HepG2 (cell line): Measurements from ENCODE around the gene LRP10. TPM values are rescaled to one million over a fixed set of nuclear protein-coding genes. Genes with fewer than 3 reads are reported as not detected.
A peak's percentile ranks its signal among the peaks of the same experiment; 100 is the strongest.

Source experiments
- BRF2 ChIP-seq: sonication (generic); formaldehyde crosslinking; IDR thresholded peaks from 2 replicates; pipeline ENCODE4 v1.8.1; 2022; ENCODE audit warnings: mild to moderate bottlenecking, missing genetic modification reagents
- ESRRA ChIP-seq: sonication (generic); formaldehyde crosslinking; IDR thresholded peaks from 2 replicates; pipeline ENCODE4 v1.5.1; 2020; ENCODE audit warnings: mild to moderate bottlenecking, low read depth, missing genetic modification reagents
- KDM4B ChIP-seq: sonication (generic); formaldehyde crosslinking; IDR thresholded peaks from 2 replicates; pipeline ENCODE4 v1.4.0; 2020; ENCODE audit warnings: missing genetic modification reagents
- MATR3 ChIP-seq: sonication (generic); formaldehyde crosslinking; IDR thresholded peaks from 2 replicates; pipeline ENCODE4 v1.4.0; 2020; ENCODE audit warnings: missing genetic modification reagents
- MEIS2 ChIP-seq: sonication (generic); formaldehyde crosslinking; IDR thresholded peaks from 2 replicates; pipeline ENCODE4 v1.9.0; 2021; ENCODE audit warnings: mild to moderate bottlenecking, missing genetic modification reagents
- NFE2 ChIP-seq: sonication (generic); formaldehyde crosslinking; IDR thresholded peaks from 2 replicates; pipeline ENCODE4 v1.4.0; 2020; ENCODE audit warnings: missing genetic modification reagents
- PLRG1 ChIP-seq: fragments of 450-650 bp; conservative IDR thresholded peaks from 2 replicates; pipeline ENCODE4 v1.6.1; 2016
- POLR2AphosphoS2 ChIP-seq: IDR thresholded peaks from 2 replicates; pipeline ENCODE4 v1.6.1; 2011; ENCODE audit warnings: low read depth, low read length, improper control_type of control experiment
- REST ChIP-seq, 2 experiments: IDR thresholded peaks; 2 replicates each; pipeline ENCODE4 v1.6.1; 2011 to 2012; ENCODE audit warnings: low read length in 2 of 2, borderline replicate concordance in 1 of 2, low read depth in 1 of 2, mild to moderate bottlenecking in 1 of 2, moderate library complexity in 1 of 2
- SP5 ChIP-seq: IDR thresholded peaks from 2 replicates; pipeline ENCODE4 v1.6.1; 2016; ENCODE audit warnings: low read depth, borderline replicate concordance
- SRSF1 ChIP-seq: fragments of 200-400 bp; formaldehyde crosslinking; optimal IDR thresholded peaks from 2 replicates; pipeline ENCODE3; 2017; ENCODE audit warnings: mild to moderate bottlenecking, low read depth, low read length, moderate library complexity
- TSC22D2 ChIP-seq: sonication (generic); formaldehyde crosslinking; IDR thresholded peaks from 2 replicates; pipeline ENCODE4 v1.5.1; 2020; ENCODE audit warnings: missing genetic modification reagents, mild to moderate bottlenecking, borderline replicate concordance
- ZBTB21 ChIP-seq: sonication (generic); formaldehyde crosslinking; IDR thresholded peaks from 2 replicates; pipeline ENCODE4 v1.4.0; 2020; ENCODE audit warnings: missing genetic modification reagents
- ZBTB38 ChIP-seq: sonication (generic); formaldehyde crosslinking; IDR thresholded peaks from 2 replicates; pipeline ENCODE4 v1.5.1; 2020; ENCODE audit warnings: mild to moderate bottlenecking, missing genetic modification reagents
- ZIK1 ChIP-seq: sonication (generic); formaldehyde crosslinking; IDR thresholded peaks from 2 replicates; pipeline ENCODE4 v1.5.0; 2020; ENCODE audit warnings: mild to moderate bottlenecking, low read depth, missing genetic modification reagents, borderline replicate concordance
- ZNF138 ChIP-seq: sonication (generic); formaldehyde crosslinking; IDR thresholded peaks from 2 replicates; pipeline ENCODE4 v1.5.0; 2020; ENCODE audit warnings: mild to moderate bottlenecking, low read depth, missing genetic modification reagents
- ZNF329 ChIP-seq: sonication (generic); formaldehyde crosslinking; IDR thresholded peaks from 2 replicates; pipeline ENCODE4 v1.9.0; 2021; ENCODE audit warnings: low read depth, mild to moderate bottlenecking, missing genetic modification reagents
- ZNF34 ChIP-seq: sonication (generic); formaldehyde crosslinking; IDR thresholded peaks from 2 replicates; pipeline ENCODE4 v1.4.0; 2020; ENCODE audit warnings: mild to moderate bottlenecking, missing genetic modification reagents, borderline replicate concordance
- ZNF574 ChIP-seq: sonication (generic); formaldehyde crosslinking; IDR thresholded peaks from 2 replicates; pipeline ENCODE4 v1.4.0; 2020; ENCODE audit warnings: missing genetic modification reagents
- ZNF577 ChIP-seq: sonication (generic); formaldehyde crosslinking; IDR thresholded peaks from 2 replicates; pipeline ENCODE4 v1.4.0; 2020; ENCODE audit warnings: mild to moderate bottlenecking, low read depth, missing genetic modification reagents, borderline replicate concordance
- ZNF740 ChIP-seq: sonication (generic); formaldehyde crosslinking; IDR thresholded peaks from 2 replicates; pipeline ENCODE4 v1.4.0; 2020; ENCODE audit warnings: missing genetic modification reagents
- ZNF878 ChIP-seq: sonication (generic); formaldehyde crosslinking; IDR thresholded peaks from 2 replicates; pipeline ENCODE4 v1.8.1; 2023; ENCODE audit warnings: mild to moderate bottlenecking, missing genetic modification reagents, moderate library complexity
- polyA plus RNA-seq, 8 experiments: library from polyadenylated mRNA; depleted of rRNA in 3 of 8; stranded (reverse) in 7 of 8; unstranded in 1 of 8; fragments of >200 nt; fragmentation: Illumina TruSeq in 4 of 8; extraction: Trizol in 4 of 8; gene quantifications; 2 replicates each; pipeline versions ENCODE4 v1.2.1 to v1.2.3, GENCODE V29; 2011 to 2016; ENCODE audit warnings: low read depth in 4 of 8, missing spikeins in 1 of 8, mixed read lengths in 1 of 8; ENCODE audit not compliant: insufficient read depth in 1 of 8
- total RNA-seq, 5 experiments: library from RNA; depleted of rRNA; stranded (reverse); fragments of >200 nt; fragmentation: Illumina TruSeq; extraction: Trizol; gene quantifications; 2 replicates each; pipeline ENCODE4 v1.2.3, GENCODE V29; 2016; ENCODE audit warnings: low read depth in 1 of 5

LRP10 gene
- total and polyA plus RNA-seq, 2 of the 13 experiments (the other 11 are each of a cell fraction or from before 2014, with no cell fraction given) = 16.9 to 45.2 TPM

- TF ChIP-seq ZNF577 (CRISPR knock-in tag) = no peak
- TF ChIP-seq ZNF878 = no peak
- 0 out of 2 replicates have a peak, but pooled peaks have one; percentile 13 for TF ChIP-seq SP5 (CRISPR knock-in tag)
- no peak for TF ChIP-seq ZNF138 (CRISPR knock-in tag)
- TF ChIP-seq PLRG1 = no peak
- TF ChIP-seq NFE2 = no peak
- no peak for TF ChIP-seq ESRRA (CRISPR knock-in tag)
- no peak for TF ChIP-seq MATR3 (CRISPR knock-in tag)
- no peak for TF ChIP-seq KDM4B (CRISPR knock-in tag)
- no peak for TF ChIP-seq ZNF574
- TF ChIP-seq ZNF740 (CRISPR knock-in tag) = no peak
- TF ChIP-seq REST (IDR thresholded peaks at IDR 0.05; ENCODE audit: borderline replicate concordance in 1 of 2, low read depth in 1 of 2, low read length in 2 of 2) = no peak
- no peak; the same call in 1 of the 2 replicates for TF ChIP-seq ZBTB38 (CRISPR knock-in tag)
- no peak for TF ChIP-seq POLR2AphosphoS2
- TF ChIP-seq BRF2 (CRISPR knock-in tag) = no peak; the same call in 1 of the 2 replicates
- TF ChIP-seq SRSF1 = peak; percentile 14
- 0 out of 2 replicates have a peak, but pooled peaks have one; percentile 36 for TF ChIP-seq MEIS2 (CRISPR knock-in tag)
- no peak for TF ChIP-seq ZNF34 (CRISPR knock-in tag)
- TF ChIP-seq ZBTB21 (CRISPR knock-in tag) = 0 out of 2 replicates have a peak, but pooled peaks have one; percentile 16
- no peak for TF ChIP-seq ZIK1 (CRISPR knock-in tag)
- no peak for TF ChIP-seq ZNF329 (CRISPR knock-in tag)
- no peak for TF ChIP-seq TSC22D2
These were observed 35.0 kb upstream of the LRP10 start, which contains the start of gene MMP14 (continued) for GRCh38 chr14:22836301-22837113.
